Measurements from ENCODE around the gene KCP.

Gene KCP

GRCh38 chr7:128863433-128863989 lies 47.0 kb downstream of the KCP start:
- peak overlapping the region; percentile 98 for H3K4me3 ChIP-seq (ENCODE audit: low read length)
- peak; percentile 75 for DNase-seq (ENCODE audit: low read depth)
- peak; percentile 61 for TF ChIP-seq CTCF (IDR thresholded peaks at IDR 0.05; ENCODE audit: insufficient read depth, low read depth, low read length, missing control alignments)

- peak; percentile 9 for TF ChIP-seq CTCF (IDR thresholded peaks at IDR 0.05; ENCODE audit: insufficient read depth, low read depth, low read length, missing control alignments)
- peak within 1 kb of the TSS; percentile 98 for H3K4me3 ChIP-seq (ENCODE audit: low read length)
- DNase-seq (ENCODE audit: low read depth), result peak; percentile 98
These were observed 47.7 kb downstream of the KCP start, which contains the start of gene ATP6V1F for GRCh38 chr7:128862571-128863432. TSS of gene ATP6V1F (plus strand) at chr7:128862856. CDS start at chr7:128862905, 49 bp downstream.

- no peak for TF ChIP-seq CTCF (IDR thresholded peaks at IDR 0.05; ENCODE audit: insufficient read depth, low read depth, low read length, missing control alignments)
- DNase-seq (ENCODE audit: low read depth), result no peak
- peak overlapping the region; percentile 98 for H3K4me3 ChIP-seq (ENCODE audit: low read length)
These were observed 48.4 kb downstream of the KCP start for GRCh38 chr7:128861957-128862570.

- H3K4me3 ChIP-seq (ENCODE audit: low read length), result no peak overlapping the region
- DNase-seq (ENCODE audit: low read depth), result no peak
- peak; percentile 18 for TF ChIP-seq CTCF (IDR thresholded peaks at IDR 0.05; ENCODE audit: insufficient read depth, low read depth, low read length, missing control alignments)
These were observed 50.1 kb downstream of the KCP start for GRCh38 chr7:128860158-128861073.

- H3K4me3 ChIP-seq (ENCODE audit: low read length), result no peak overlapping the region
- no peak for TF ChIP-seq CTCF (IDR thresholded peaks at IDR 0.05; ENCODE audit: insufficient read depth, low read depth, low read length, missing control alignments)
- DNase-seq (ENCODE audit: low read depth), result no peak
These were observed 51.0 kb downstream of the KCP start for GRCh38 chr7:128859232-128860157.

Measured in epithelial cell of esophagus (primary cell).